Panc1 (cell line): Measurements from ENCODE around the gene AMER2. TPM values are rescaled to one million over a fixed set of nuclear protein-coding genes. Genes with fewer than 3 reads are reported as not detected.

ENCODE experiments used
- ATAC-seq: fragments of 200-7000 bp; cut with Tn5 transposase; 2 replicates; pipeline ENCODE4 v1.9.1; 2020; ENCODE audit warnings: mild to moderate bottlenecking, moderate library complexity
- BruUV-seq: library from RNA; stranded (reverse); fragments of 400-500 nt; replicated peaks from 2 replicates; lab custom pipeline; 2021; lab: Mats Ljungman, UMichigan
- CTCF ChIA-PET: fragments of 300-600 bp; sonication (Branson Sonifier 250); formaldehyde crosslinking; loops from one replicate; lab custom pipeline; 2022; ENCODE audit warnings: antibody characterized with exemption; lab: Charles Lee
- POLR2A ChIA-PET: fragments of 300-600 bp; sonication (Branson Sonifier 250); formaldehyde crosslinking; loops from one replicate; lab custom pipeline; 2022; ENCODE audit warnings: antibody characterized with exemption; lab: Charles Lee
- DNase-seq: peaks from one replicate; pipeline ENCODE4 v3.0.0-alpha.2; 2010; ENCODE audit warnings: low read depth, low spot score
- H3K27ac ChIP-seq: 2 replicates; pipeline ENCODE4 v1.5.1; 2011; ENCODE audit warnings: mild to moderate bottlenecking, low read length, inconsistent platforms
- H3K27me3 ChIP-seq: fragments of 200-500 bp; sonication (Bioruptor generic); 2 replicates; pipeline ENCODE4 v1.6.0; 2014; ENCODE audit warnings: low read length, inconsistent platforms; ENCODE audit not compliant: control insufficient read depth, insufficient read depth
- H3K36me3 ChIP-seq: fragments of 200-500 bp; sonication (Bioruptor generic); 2 replicates; pipeline ENCODE4 v1.5.1; 2014; ENCODE audit warnings: inconsistent platforms, mild to moderate bottlenecking, low read length, moderate library complexity; ENCODE audit not compliant: control insufficient read depth, insufficient read depth
- H3K4me1 ChIP-seq: 2 replicates; pipeline ENCODE4 v1.5.1; 2011; ENCODE audit warnings: inconsistent platforms, mild to moderate bottlenecking, low read length, moderate library complexity; ENCODE audit not compliant: control insufficient read depth, insufficient read depth
- H3K4me3 ChIP-seq, 2 experiments: 2 replicates each; pipeline ENCODE4 v1.5.1; 2011 to 2012; ENCODE audit warnings: low read depth in 2 of 2, low read length in 2 of 2, mild to moderate bottlenecking in 2 of 2, inconsistent platforms in 1 of 2, moderate library complexity in 1 of 2
- H3K9me3 ChIP-seq: fragments of 200-500 bp; sonication (Bioruptor generic); 2 replicates; pipeline ENCODE4 v1.5.1; 2014; ENCODE audit warnings: low read depth, mild to moderate bottlenecking, inconsistent platforms, low read length, moderate library complexity; ENCODE audit not compliant: control insufficient read depth, insufficient read depth
- CTCF ChIP-seq: fragments of 450-650 bp; IDR thresholded peaks from 2 replicates; pipeline ENCODE4 v1.5.1; 2017; ENCODE audit warnings: mild to moderate bottlenecking
- POLR2AphosphoS5 ChIP-seq: IDR thresholded peaks from 2 replicates; pipeline ENCODE4 v1.6.1; 2012; ENCODE audit warnings: mild to moderate bottlenecking, low read depth, low read length, moderate library complexity
- REST ChIP-seq, 2 experiments: IDR thresholded peaks; 2 replicates each; pipeline ENCODE4 v1.6.1; 2011 to 2012; ENCODE audit warnings: low read depth in 2 of 2, control low read depth in 1 of 2, low read length in 1 of 2, mild to moderate bottlenecking in 1 of 2, moderate library complexity in 1 of 2; ENCODE audit not compliant: insufficient read depth in 1 of 2
- SIN3A ChIP-seq: IDR thresholded peaks from 2 replicates; pipeline ENCODE4 v1.6.1; 2012; ENCODE audit warnings: low read depth, mild to moderate bottlenecking, low read length, moderate library complexity, borderline replicate concordance; ENCODE audit not compliant: insufficient read depth
- TCF7L2 ChIP-seq: IDR thresholded peaks from 2 replicates; pipeline ENCODE4 v1.6.1; 2011; ENCODE audit warnings: mild to moderate bottlenecking, low read depth, low read length, inconsistent platforms
- in situ Hi-C: cut with HindIII; loops from 2 replicates; pipeline ENCODE4 v1.10.0; 2016; ENCODE audit warnings: low sequenced_read_pairs, low pct_unique_long_range_greater_than_20kb
- intact Hi-C: fragments of 100-400 bp; cut with micrococcal nuclease; formaldehyde crosslinking; loops from one replicate; pipeline ENCODE4 v1.10.0; 2022; ENCODE audit not compliant: unreplicated experiment
- total RNA-seq: library from RNA; stranded (reverse); gene quantifications from one replicate; pipeline ENCODE4 v1.2.1, GENCODE V29; 2021; ENCODE audit not compliant: unreplicated experiment

The AMER2 gene
- total RNA-seq, 1 experiment from 2014 or later: not detected

GRCh38 chr13:25214491-25215252, 42.6 kb upstream of the AMER2 start:
- no peak for TF ChIP-seq POLR2AphosphoS5
- no peak for TF ChIP-seq SIN3A
- no peak for TF ChIP-seq TCF7L2
- no peak for TF ChIP-seq REST (IDR thresholded peaks at IDR 0.05; ENCODE audit: insufficient read depth in 1 of 2, low read depth in 2 of 2, low read length in 1 of 2)
- TF ChIP-seq CTCF: no peak
- in situ Hi-C loops (no loop called here), intact Hi-C loops (no loop called here)
- H3K27ac ChIP-seq: no peak overlapping the region
- POLR2A ChIA-PET: no interaction called here
- no peak overlapping the region for H3K4me3 ChIP-seq
- ATAC-seq (no peak), DNase-seq (no peak)
- no TSS peak for BruUV-seq
- no peaks in the 10 kb centered on the region for H3K27me3 ChIP-seq
- no peaks in the 10 kb centered on the region for H3K36me3 ChIP-seq
- CTCF ChIA-PET: no interaction called here
- no peaks in the 10 kb centered on the region for H3K9me3 ChIP-seq
- no peaks in the 10 kb centered on the region for H3K4me1 ChIP-seq

GRCh38 chr13:25213715-25214114, 41.6 kb upstream of the AMER2 start:
- ATAC-seq (no peak), DNase-seq (no peak)
- no peaks in the 10 kb centered on the region for H3K36me3 ChIP-seq
- intact Hi-C loops: no loop called here
- H3K9me3 ChIP-seq: no peaks in the 10 kb centered on the region
- POLR2A ChIA-PET: no interaction called here
- H3K4me3 ChIP-seq: no peak overlapping the region
- no TSS peak for BruUV-seq
- H3K27ac ChIP-seq: no peak overlapping the region
- in situ Hi-C loops: no loop called here
- H3K4me1 ChIP-seq: no peaks in the 10 kb centered on the region
- CTCF ChIA-PET: no interaction called here
- H3K27me3 ChIP-seq: no peaks in the 10 kb centered on the region
- TF ChIP-seq TCF7L2 (no peak), CTCF (no peak), SIN3A (no peak), REST (IDR thresholded peaks at IDR 0.05; ENCODE audit: insufficient read depth in 1 of 2, low read depth in 2 of 2, low read length in 1 of 2) (no peak), POLR2AphosphoS5 (no peak)
